CD4-positive, alpha-beta T cell (primary cell): ENCODE results near the gene PDCD4. TPM values are rescaled to one million over a fixed set of nuclear protein-coding genes. Genes with fewer than 3 reads are reported as not detected.
A peak's percentile ranks its signal among the peaks of the same experiment; 100 is the strongest.

Experiments
- ATAC-seq: fragments of 200-7000 bp; cut with Tn5 transposase; one replicate; pipeline ENCODE4 v1.10.0; 2022; ENCODE audit warnings: mild to moderate bottlenecking; ENCODE audit not compliant: poor library complexity
- CTCF ChIA-PET: fragments of 350-600 bp; sonication (Branson Sonifier 250); formaldehyde crosslinking; loops from one replicate; lab custom pipeline; 2021; ENCODE audit warnings: antibody characterized with exemption, inconsistent platforms; lab: Charles Lee
- POLR2A ChIA-PET: fragments of 350-600 bp; sonication (Branson Sonifier 250); formaldehyde crosslinking; loops from one replicate; lab custom pipeline; 2021; ENCODE audit warnings: antibody characterized with exemption, inconsistent platforms; lab: Charles Lee
- DNase-seq, 14 experiments: peaks; one replicate each; pipeline ENCODE4 v3.0.0-alpha.2; 2013 to 2020; ENCODE audit warnings: mixed read lengths in 2 of 14
- H3K27ac ChIP-seq, 2 donors: one replicate each; pipeline versions ENCODE4 v1.5.1 to v1.7.0; 2013; ENCODE audit warnings: low read length in 2 of 2, low read depth in 1 of 2, mild to moderate bottlenecking in 1 of 2
- H3K27me3 ChIP-seq, 2 experiments: 1 replicate in 1 of 2; 2 replicates in 1 of 2; pipeline versions ENCODE4 v1.6.1 to v1.7.0; 2013; ENCODE audit warnings: low read length in 2 of 2, control low read depth in 1 of 2, mild to moderate bottlenecking in 1 of 2, moderate library complexity in 1 of 2; ENCODE audit not compliant: insufficient read depth in 2 of 2, control insufficient read depth in 1 of 2
- H3K36me3 ChIP-seq: one replicate; pipeline ENCODE4 v1.6.1; 2013; ENCODE audit warnings: low read length, control low read depth; ENCODE audit not compliant: insufficient read depth
- H3K4me1 ChIP-seq: one replicate; pipeline ENCODE4 v1.6.1; 2013; ENCODE audit warnings: low read length, control low read depth; ENCODE audit not compliant: insufficient read depth
- H3K4me3 ChIP-seq: one replicate; pipeline ENCODE4 v1.5.1; 2013; ENCODE audit warnings: mild to moderate bottlenecking, low read length, moderate library complexity
- H3K9me3 ChIP-seq, 2 experiments: 1 replicate in 1 of 2; 2 replicates in 1 of 2; pipeline versions ENCODE4 v1.6.1 to v1.7.0; 2013; ENCODE audit warnings: low read length in 2 of 2, mild to moderate bottlenecking in 2 of 2, control low read depth in 1 of 2, moderate library complexity in 1 of 2; ENCODE audit not compliant: control insufficient read depth in 1 of 2, insufficient read depth in 1 of 2
- H3K27ac Mint-ChIP-seq: one replicate; pipeline ENCODE4 v1.8.0; 2020; ENCODE audit warnings: mixed read lengths
- H3K27me3 Mint-ChIP-seq: one replicate; pipeline ENCODE4 v1.8.0; 2021; ENCODE audit warnings: mixed read lengths
- H3K36me3 Mint-ChIP-seq: one replicate; pipeline ENCODE4 v1.8.0; 2021; ENCODE audit warnings: low read depth, mixed read lengths
- H3K4me1 Mint-ChIP-seq: one replicate; pipeline ENCODE4 v1.8.0; 2021; ENCODE audit warnings: low read depth, mixed read lengths
- H3K4me3 Mint-ChIP-seq: one replicate; pipeline ENCODE4 v1.8.0; 2020; ENCODE audit warnings: mild to moderate bottlenecking, mixed read lengths
- H3K9me3 Mint-ChIP-seq: one replicate; pipeline ENCODE4 v1.8.0; 2020; ENCODE audit warnings: mixed read lengths
- intact Hi-C, 2 experiments: fragments of 100-400 bp; cut with DNase I in 1 of 2; cut with micrococcal nuclease in 1 of 2; formaldehyde crosslinking; loops; one replicate each; pipeline versions ENCODE4 v1.15.1 to v1.9.0; 2023 to 2025; cut with DNase I, micrococcal nuclease
- total RNA-seq, 174 experiments: library from RNA in 2 of 174; stranded (reverse) in 2 of 174; gene quantifications; one replicate each; pipeline ENCODE4 v1.2.3 and lab custom pipeline; 2021 to 2026
- TF ChIP-seq, protein P1 (sequence below): fragments of 200-600 bp; IDR thresholded peaks from one replicate; pipeline ENCODE4 v1.8.0; 2022; ENCODE audit warnings: antibody characterized with exemption, mild to moderate bottlenecking

The PDCD4 gene
- total RNA-seq, 2 experiments from 2014 or later: 352 to 358 TPM

GRCh38 chr10:110880012-110880411, 8.3 kb downstream of the PDCD4 start:
- Histone ChIP-seq H3K27me3 (no peaks in the 10 kb centered on the region), H3K9me3 (no peaks in the 10 kb centered on the region), H3K4me3 (no peak overlapping the region), H3K27ac (no peak overlapping the region), H3K4me1 (peaks cover 22% of the 10 kb centered on the region), H3K36me3 (peaks cover 71% of the 10 kb centered on the region)
- DNase-seq (no peak), ATAC-seq (peak; percentile 21)
- Mint-ChIP-seq H3K27me3 (no peaks in the 10 kb centered on the region), H3K27ac (peak overlapping the region; percentile 56), H3K4me3 (peak overlapping the region; percentile 1), H3K4me1 (peaks cover 89% of the 10 kb centered on the region), H3K36me3 (peaks cover 89% of the 10 kb centered on the region), H3K9me3 (no peaks in the 10 kb centered on the region)
- intact Hi-C loops: loop anchor here in 1 of 2 experiments (2.0 kb wide), 1 partner anchor 15 kb away; no protein-coding TSS in a partner anchor
- ChIA-PET POLR2A (interaction anchor here (0.7 to 1.9 kb wide), 6 partner anchors 10 to 77 kb away, joined by 4 to 9 read pairs (median 4); no protein-coding TSS in a partner anchor), CTCF (interaction anchor here (1.0 to 1.4 kb wide), 2 partner anchors 19 to 30 kb away, joined by 3 read pairs; no protein-coding TSS in a partner anchor)
- TF ChIP-seq, protein P1, sequence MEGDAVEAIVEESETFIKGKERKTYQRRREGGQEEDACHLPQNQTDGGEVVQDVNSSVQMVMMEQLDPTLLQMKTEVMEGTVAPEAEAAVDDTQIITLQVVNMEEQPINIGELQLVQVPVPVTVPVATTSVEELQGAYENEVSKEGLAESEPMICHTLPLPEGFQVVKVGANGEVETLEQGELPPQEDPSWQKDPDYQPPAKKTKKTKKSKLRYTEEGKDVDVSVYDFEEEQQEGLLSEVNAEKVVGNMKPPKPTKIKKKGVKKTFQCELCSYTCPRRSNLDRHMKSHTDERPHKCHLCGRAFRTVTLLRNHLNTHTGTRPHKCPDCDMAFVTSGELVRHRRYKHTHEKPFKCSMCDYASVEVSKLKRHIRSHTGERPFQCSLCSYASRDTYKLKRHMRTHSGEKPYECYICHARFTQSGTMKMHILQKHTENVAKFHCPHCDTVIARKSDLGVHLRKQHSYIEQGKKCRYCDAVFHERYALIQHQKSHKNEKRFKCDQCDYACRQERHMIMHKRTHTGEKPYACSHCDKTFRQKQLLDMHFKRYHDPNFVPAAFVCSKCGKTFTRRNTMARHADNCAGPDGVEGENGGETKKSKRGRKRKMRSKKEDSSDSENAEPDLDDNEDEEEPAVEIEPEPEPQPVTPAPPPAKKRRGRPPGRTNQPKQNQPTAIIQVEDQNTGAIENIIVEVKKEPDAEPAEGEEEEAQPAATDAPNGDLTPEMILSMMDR: no peak

DNA sequence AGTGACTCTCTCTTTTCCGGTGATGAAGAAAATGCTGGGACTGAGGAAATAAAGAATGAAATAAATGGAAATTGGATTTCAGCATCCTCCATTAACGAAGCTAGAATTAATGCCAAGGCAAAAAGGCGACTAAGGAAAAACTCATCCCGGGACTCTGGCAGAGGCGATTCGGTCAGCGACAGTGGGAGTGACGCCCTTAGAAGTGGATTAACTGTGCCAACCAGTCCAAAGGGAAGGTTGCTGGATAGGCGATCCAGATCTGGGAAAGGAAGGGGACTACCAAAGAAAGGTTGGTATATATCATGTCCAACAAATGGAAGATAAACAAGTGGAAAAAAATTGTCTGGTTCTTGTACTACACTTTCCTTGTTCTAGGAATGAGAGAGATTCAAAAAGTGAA, 9.5 kb downstream of the PDCD4 start:
- Mint-ChIP-seq H3K9me3 (no peaks in the 10 kb centered on the region), H3K27ac (peak overlapping the region; percentile 54), H3K36me3 (peaks cover 92% of the 10 kb centered on the region), H3K4me1 (peaks cover 87% of the 10 kb centered on the region), H3K27me3 (no peaks in the 10 kb centered on the region), H3K4me3 (no peak overlapping the region)
- DNase-seq: no peak
- ChIA-PET POLR2A (interaction anchor here (0.5 to 3.4 kb wide), 3 partner anchors 8 to 24 kb away, joined by 3 to 11 read pairs (median 4); no protein-coding TSS in a partner anchor), CTCF (no interaction called here)
- Histone ChIP-seq H3K9me3 (no peaks in the 10 kb centered on the region), H3K4me3 (no peak overlapping the region), H3K27me3 (no peaks in the 10 kb centered on the region), H3K27ac (peak overlapping the region in 1 of 2 donors; percentile 1), H3K4me1 (peaks cover 18% of the 10 kb centered on the region), H3K36me3 (peaks cover 77% of the 10 kb centered on the region)
- intact Hi-C loops: loop anchor here in 1 of 2 experiments (2.0 kb wide), 1 partner anchor 14 kb away; no protein-coding TSS in a partner anchor
- TF ChIP-seq, protein P1: no peak
- no peak for ATAC-seq

GRCh38 chr10:110881905-110882304, 10.2 kb downstream of the PDCD4 start:
- intact Hi-C loops: loop anchor here in 1 of 2 experiments (2.0 kb wide), 1 partner anchor 13 kb away; no protein-coding TSS in a partner anchor
- no peaks in the 10 kb centered on the region for H3K9me3 Mint-ChIP-seq
- H3K4me3 Mint-ChIP-seq: peak overlapping the region; percentile 36
- ChIA-PET POLR2A (interaction anchor here (0.5 to 3.4 kb wide), 7 partner anchors 8 to 131 kb away, joined by 3 to 15 read pairs (median 4); partner anchors contain the start of gene PDCD4), CTCF (interaction anchor here (1.0 to 1.5 kb wide), 3 partner anchors 9 to 29 kb away, joined by 3 to 5 read pairs (median 4); no protein-coding TSS in a partner anchor)
- H3K4me1 Mint-ChIP-seq: peaks cover 87% of the 10 kb centered on the region
- no peaks in the 10 kb centered on the region for H3K27me3 ChIP-seq
- peaks cover 18% of the 10 kb centered on the region for H3K4me1 ChIP-seq
- ATAC-seq (no peak), DNase-seq (no peak)
- H3K4me3 ChIP-seq: no peak overlapping the region
- TF ChIP-seq, protein P1: no peak
- H3K9me3 ChIP-seq: no peaks in the 10 kb centered on the region
- peaks cover 93% of the 10 kb centered on the region for H3K36me3 Mint-ChIP-seq
- peak overlapping the region; percentile 54 for H3K27ac Mint-ChIP-seq
- peaks cover 74% of the 10 kb centered on the region for H3K36me3 ChIP-seq
- peak overlapping the region in 1 of 2 donors; percentile 1 for H3K27ac ChIP-seq
- no peaks in the 10 kb centered on the region for H3K27me3 Mint-ChIP-seq
